Mesothelial cell of epicardium (in vitro differentiated cells): ENCODE data around the gene CD68. TPM values are rescaled to one million over a fixed set of nuclear protein-coding genes. Genes with fewer than 3 reads are reported as not detected.

Experiments used
- DNase-seq, 2 experiments: peaks; one replicate each; pipeline ENCODE4 v3.0.0; 2021; ENCODE audit warnings: low spot score in 2 of 2; ENCODE audit not compliant: unreplicated experiment in 2 of 2
- H3K27ac Mint-ChIP-seq: 2 replicates; pipeline ENCODE4 v1.8.0; 2021; ENCODE audit warnings: mixed read lengths
- H3K27me3 Mint-ChIP-seq: 2 replicates; pipeline ENCODE4 v1.8.0; 2021; ENCODE audit warnings: low read depth, mixed read lengths
- H3K36me3 Mint-ChIP-seq: 2 replicates; pipeline ENCODE4 v1.8.0; 2021; ENCODE audit warnings: mixed read lengths
- H3K4me1 Mint-ChIP-seq: 2 replicates; pipeline ENCODE4 v1.8.0; 2021; ENCODE audit warnings: mixed read lengths
- H3K4me3 Mint-ChIP-seq: 2 replicates; pipeline ENCODE4 v1.8.0; 2021; ENCODE audit warnings: mild to moderate bottlenecking, moderate library complexity, mixed read lengths
- H3K9me3 Mint-ChIP-seq: 2 replicates; pipeline ENCODE4 v1.8.0; 2021; ENCODE audit warnings: mixed read lengths
- total RNA-seq: library from RNA; stranded (reverse); gene quantifications from 3 replicates; pipeline ENCODE4 v1.2.1, GENCODE V29; 2021
- TF ChIP-seq, protein P1 (sequence below): fragments of 200-600 bp; sonication (generic); IDR thresholded peaks from one replicate; pipeline ENCODE4 v1.5.0; 2021; ENCODE audit warnings: antibody characterized with exemption; ENCODE audit not compliant: unreplicated experiment

CD68 gene, protein sequence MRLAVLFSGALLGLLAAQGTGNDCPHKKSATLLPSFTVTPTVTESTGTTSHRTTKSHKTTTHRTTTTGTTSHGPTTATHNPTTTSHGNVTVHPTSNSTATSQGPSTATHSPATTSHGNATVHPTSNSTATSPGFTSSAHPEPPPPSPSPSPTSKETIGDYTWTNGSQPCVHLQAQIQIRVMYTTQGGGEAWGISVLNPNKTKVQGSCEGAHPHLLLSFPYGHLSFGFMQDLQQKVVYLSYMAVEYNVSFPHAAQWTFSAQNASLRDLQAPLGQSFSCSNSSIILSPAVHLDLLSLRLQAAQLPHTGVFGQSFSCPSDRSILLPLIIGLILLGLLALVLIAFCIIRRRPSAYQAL
- 0.44 to 0.86 TPM (median 0.78 TPM) in 3 replicates for total RNA-seq

DNA sequence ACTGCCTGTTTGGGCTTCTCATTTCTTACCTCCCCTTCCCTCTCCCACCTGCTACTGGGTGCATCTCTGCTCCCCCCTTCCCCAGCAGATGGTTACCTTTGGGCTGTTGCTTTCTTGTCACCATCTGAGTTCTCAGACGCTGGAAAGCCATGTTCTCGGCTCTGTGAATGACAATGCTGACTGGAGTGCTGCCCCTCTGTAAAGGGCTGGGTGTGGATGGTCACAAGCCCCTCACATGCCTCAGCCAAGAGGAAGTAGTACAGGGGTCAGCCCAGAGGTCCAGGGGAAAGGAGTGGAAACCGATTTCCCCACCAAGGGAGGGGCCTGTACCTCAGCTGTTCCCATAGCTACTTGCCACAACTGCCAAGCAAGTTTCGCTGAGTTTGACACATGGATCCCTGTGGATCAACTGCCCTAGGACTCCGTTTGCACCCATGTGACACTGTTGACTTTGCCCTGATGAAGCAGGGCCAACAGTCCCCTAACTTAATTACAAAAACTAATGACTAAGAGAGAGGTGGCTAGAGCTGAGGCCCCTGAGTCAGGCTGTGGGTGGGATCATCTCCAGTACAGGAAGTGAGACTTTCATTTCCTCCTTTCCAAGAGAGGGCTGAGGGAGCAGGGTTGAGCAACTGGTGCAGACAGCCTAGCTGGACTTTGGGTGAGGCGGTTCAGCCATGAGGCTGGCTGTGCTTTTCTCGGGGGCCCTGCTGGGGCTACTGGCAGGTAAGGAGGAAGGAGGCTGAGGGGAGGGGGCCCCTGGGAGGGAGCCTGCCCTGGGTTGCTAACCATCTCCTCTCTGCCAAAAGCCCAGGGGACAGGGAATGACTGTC, at the start of gene CD68:
Gene CD68 (plus strand): TSS at position 638 of the 833 bp plus-strand sequence. CDS start 40 bp downstream, at position 678.
- TF ChIP-seq, protein P1, sequence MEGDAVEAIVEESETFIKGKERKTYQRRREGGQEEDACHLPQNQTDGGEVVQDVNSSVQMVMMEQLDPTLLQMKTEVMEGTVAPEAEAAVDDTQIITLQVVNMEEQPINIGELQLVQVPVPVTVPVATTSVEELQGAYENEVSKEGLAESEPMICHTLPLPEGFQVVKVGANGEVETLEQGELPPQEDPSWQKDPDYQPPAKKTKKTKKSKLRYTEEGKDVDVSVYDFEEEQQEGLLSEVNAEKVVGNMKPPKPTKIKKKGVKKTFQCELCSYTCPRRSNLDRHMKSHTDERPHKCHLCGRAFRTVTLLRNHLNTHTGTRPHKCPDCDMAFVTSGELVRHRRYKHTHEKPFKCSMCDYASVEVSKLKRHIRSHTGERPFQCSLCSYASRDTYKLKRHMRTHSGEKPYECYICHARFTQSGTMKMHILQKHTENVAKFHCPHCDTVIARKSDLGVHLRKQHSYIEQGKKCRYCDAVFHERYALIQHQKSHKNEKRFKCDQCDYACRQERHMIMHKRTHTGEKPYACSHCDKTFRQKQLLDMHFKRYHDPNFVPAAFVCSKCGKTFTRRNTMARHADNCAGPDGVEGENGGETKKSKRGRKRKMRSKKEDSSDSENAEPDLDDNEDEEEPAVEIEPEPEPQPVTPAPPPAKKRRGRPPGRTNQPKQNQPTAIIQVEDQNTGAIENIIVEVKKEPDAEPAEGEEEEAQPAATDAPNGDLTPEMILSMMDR: no peak
- no peaks in the 10 kb centered on the region for H3K27me3 Mint-ChIP-seq
- peak within 1 kb of the TSS; percentile 93 for H3K27ac Mint-ChIP-seq
- no peak for DNase-seq
- H3K36me3 Mint-ChIP-seq: peaks cover 44% of the 10 kb centered on the region
- H3K4me1 Mint-ChIP-seq: peaks cover 45% of the 10 kb centered on the region
- H3K4me3 Mint-ChIP-seq: no peak within 1 kb of the TSS
- no peaks in the 10 kb centered on the region for H3K9me3 Mint-ChIP-seq

DNA sequence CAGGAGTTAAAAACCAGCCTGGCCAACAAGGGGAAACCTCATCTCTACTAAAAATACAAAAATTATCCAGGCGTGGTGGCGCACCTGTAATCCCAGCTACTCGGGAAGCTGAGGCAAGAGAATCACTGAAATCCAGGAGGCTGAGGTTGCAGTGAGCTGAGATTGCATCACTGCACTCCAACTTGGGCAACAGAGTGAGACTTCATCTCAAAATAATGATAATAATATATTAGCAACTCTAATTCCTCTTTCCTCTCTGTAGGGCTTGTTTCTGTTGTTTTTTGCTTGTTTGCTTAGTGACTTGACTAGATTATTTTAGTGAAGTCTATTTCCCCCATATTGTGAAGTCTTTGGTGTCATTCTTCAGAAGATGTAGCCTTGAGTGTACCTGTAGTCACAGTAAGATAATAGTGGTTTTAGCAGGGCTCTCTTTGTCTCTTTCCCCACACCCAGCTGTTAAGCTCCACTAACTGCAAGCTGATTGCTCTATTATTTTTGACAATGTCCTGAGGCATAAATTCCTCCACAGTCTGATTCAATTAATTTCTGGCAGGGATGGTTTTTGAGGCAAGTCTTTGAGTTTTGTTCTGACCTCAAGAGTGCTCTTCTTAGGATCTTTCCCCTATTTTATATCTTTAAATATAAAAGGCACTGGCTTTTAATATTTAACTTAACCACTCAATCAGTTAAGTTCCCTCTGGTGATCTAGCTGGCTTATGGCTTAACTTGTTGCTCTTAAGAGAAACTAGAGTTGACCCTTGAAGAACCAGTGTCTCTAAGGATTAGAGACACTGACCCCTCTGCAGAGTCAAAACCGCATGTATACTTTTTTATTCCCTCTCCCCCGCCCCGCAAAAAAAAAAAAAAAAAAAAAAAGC, 49.2 kb upstream of the CD68 start:
- no peak for DNase-seq
- TF ChIP-seq, protein P1: no peak
- Mint-ChIP-seq H3K4me3 (no peak overlapping the region), H3K4me1 (no peaks in the 10 kb centered on the region), H3K36me3 (peaks cover 9% of the 10 kb centered on the region), H3K9me3 (peaks cover 20% of the 10 kb centered on the region), H3K27ac (no peak overlapping the region), H3K27me3 (no peaks in the 10 kb centered on the region)

DNA sequence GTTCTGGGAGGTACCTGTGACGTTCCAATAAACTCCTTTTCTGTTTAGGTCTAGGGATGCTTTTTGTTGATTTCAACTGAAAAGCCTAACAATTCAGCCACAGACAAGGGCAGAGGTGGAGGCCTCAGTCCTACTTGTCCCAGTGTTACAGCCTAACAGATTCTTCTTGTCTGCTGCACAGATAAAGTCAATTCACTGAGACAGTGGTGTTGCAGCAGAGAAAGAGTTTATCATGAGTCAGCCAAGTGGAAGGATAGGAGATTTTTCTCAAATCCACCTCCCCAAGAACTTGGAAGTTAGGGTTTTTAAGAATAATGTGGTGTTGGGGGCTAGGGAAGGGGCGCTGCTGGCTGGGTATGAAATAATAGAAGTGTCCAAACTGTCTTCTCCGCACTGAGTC, 41.4 kb upstream of the CD68 start:
- Mint-ChIP-seq H3K9me3 (peaks cover 6% of the 10 kb centered on the region), H3K27me3 (peaks cover 8% of the 10 kb centered on the region), H3K36me3 (no peaks in the 10 kb centered on the region), H3K4me3 (no peak overlapping the region), H3K27ac (no peak overlapping the region), H3K4me1 (no peaks in the 10 kb centered on the region)
- TF ChIP-seq, protein P1: no peak
- DNase-seq: no peak

DNA sequence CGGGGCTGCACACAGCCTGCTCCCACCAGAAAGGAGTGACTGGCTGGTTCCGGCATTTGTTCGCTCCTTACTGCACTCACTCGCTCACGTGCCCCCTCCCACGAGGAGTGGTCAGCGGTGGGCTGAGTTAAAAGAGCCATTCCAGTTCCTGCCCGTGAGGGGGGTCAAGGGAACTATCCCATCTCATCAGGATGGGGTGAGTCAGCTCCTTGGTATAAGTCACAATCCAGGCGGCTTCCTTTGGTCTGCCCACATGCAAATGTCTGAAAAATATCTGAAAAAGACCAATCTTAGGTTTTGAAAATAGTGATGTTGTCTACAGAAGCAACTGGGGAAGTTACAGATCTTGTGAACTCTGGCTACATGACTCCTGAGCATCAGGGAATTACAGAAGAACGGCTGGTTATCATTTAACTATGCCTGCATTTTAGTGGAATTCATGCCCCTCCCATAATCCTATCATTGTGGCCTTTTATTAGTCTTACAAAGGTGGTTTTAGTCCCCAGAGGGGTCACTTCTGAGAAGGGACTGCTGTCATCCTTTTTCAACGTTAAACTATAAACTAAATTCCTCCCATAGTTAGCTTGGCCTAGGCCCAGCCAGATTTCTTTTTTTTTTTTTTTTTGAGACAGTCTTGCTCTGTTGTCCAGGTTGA, 40.4 kb upstream of the CD68 start:
- Mint-ChIP-seq H3K27me3 (peaks cover 18% of the 10 kb centered on the region), H3K4me1 (no peaks in the 10 kb centered on the region), H3K4me3 (no peak overlapping the region), H3K9me3 (peaks cover 6% of the 10 kb centered on the region), H3K36me3 (no peaks in the 10 kb centered on the region), H3K27ac (no peak overlapping the region)
- no peak for DNase-seq
- TF ChIP-seq, protein P1: no peak

DNA sequence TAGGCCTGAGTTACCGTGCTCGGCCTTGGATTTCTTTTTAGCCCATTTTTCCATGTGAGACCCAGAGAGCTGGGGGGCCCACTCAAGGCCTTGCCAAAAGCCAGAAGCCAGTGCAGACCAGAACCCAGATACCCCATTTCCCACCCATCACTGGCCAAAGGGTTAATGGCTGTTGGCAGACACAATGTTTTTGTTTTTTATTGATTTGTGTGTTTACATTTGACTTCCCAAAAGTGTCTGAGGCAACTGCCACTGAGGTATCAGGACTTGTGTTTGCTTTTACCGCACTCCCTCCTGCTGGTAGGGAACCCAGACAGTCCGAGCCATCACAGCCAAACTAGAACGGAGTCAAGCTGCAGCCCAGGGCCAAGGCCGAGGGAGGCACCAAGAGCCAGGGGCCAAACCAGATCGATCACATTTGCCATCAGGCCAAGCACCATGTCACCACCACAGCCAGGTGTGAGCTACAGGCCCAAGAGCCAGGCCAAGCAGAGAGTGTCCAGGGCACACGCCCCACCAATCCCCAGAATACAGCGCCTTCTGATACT, 38.3 kb upstream of the CD68 start:
- Mint-ChIP-seq H3K27me3 (peaks cover 19% of the 10 kb centered on the region), H3K4me1 (no peaks in the 10 kb centered on the region), H3K4me3 (no peak overlapping the region), H3K27ac (no peak overlapping the region), H3K36me3 (no peaks in the 10 kb centered on the region), H3K9me3 (peaks cover 6% of the 10 kb centered on the region)
- no peak for DNase-seq
- TF ChIP-seq, protein P1: no peak
